ENCODE measurements around the gene PTPRD.

GRCh38 chr9:10396615-10397014, 216.2 kb downstream of the PTPRD start:
- TF ChIP-seq CTCF (IDR thresholded peaks at IDR 0.05) (no peak), EZH2 (IDR thresholded peaks at IDR 0.05; ENCODE audit: borderline replicate concordance, insufficient read depth, low read depth, low read length, poor library complexity, severe bottlenecking) (no peak)

All from B cell (primary cell).